Mucosa of descending colon (tissue), 3 donors: ENCODE results near the gene MLLT10. TPM values are rescaled to one million over a fixed set of nuclear protein-coding genes. Genes with fewer than 3 reads are reported as not detected.

Experiments used
- ATAC-seq: fragments of 200-7000 bp; cut with Tn5 transposase; one replicate; pipeline ENCODE4 v1.9.1; 2020; ENCODE audit warnings: mild to moderate bottlenecking, moderate library complexity
- DNase-seq, 3 donors: peaks; one replicate each; pipeline ENCODE4 v3.0.0-alpha.2; 2020
- H3K36me3 ChIP-seq: fragments of 200-600 bp; one replicate; pipeline ENCODE4 v1.8.0; 2021; ENCODE audit warnings: low read depth, mild to moderate bottlenecking
- H3K4me1 ChIP-seq: fragments of 200-600 bp; one replicate; pipeline ENCODE4 v1.8.0; 2021; ENCODE audit warnings: low read depth, mild to moderate bottlenecking
- H3K4me3 ChIP-seq: fragments of 200-600 bp; one replicate; pipeline ENCODE4 v1.8.0; 2021; ENCODE audit warnings: mild to moderate bottlenecking
- H3K9me3 ChIP-seq: fragments of 200-600 bp; one replicate; pipeline ENCODE4 v1.8.0; 2021; ENCODE audit warnings: mild to moderate bottlenecking
- CTCF ChIP-seq: fragments of 200-600 bp; IDR thresholded peaks from one replicate; pipeline ENCODE4 v1.8.0; 2022; ENCODE audit warnings: antibody characterized with exemption, mild to moderate bottlenecking
- intact Hi-C, 2 donors: fragments of 100-400 bp; cut with DNase I in 1 of 2; cut with micrococcal nuclease in 1 of 2; formaldehyde crosslinking; loops; one replicate each; pipeline versions ENCODE4 v1.11.0 to v1.11.1; 2022; cut with DNase I, micrococcal nuclease
- total RNA-seq, 3 donors: library from RNA; stranded (reverse); fragmentation: NEBNext Ultra II Directional in 2 of 3; extraction: Animal tissue kit (Norgen Biotek cat#: 25700) in 2 of 3; gene quantifications; one replicate each; pipeline versions ENCODE4 v1.2.1 to v1.2.4, GENCODE V29; 2021 to 2023
- donor health status: DM: no; HTN: no; CAD: no; lungs with moderate emphysema.
- donor health status: DM: no; HTN: no; CAD: no.
- donor health status: DM: no; HTN: yes; CAD: no.

The MLLT10 gene
- total RNA-seq, 3 donors from 2014 or later, result 29.6 to 43.1 (median 35.8) TPM

GRCh38 chr10:21523557-21524008 is 10.4 kb upstream of the MLLT10 start:
- H3K4me1 ChIP-seq, result peaks cover 11% of the 10 kb centered on the region
- H3K4me3 ChIP-seq, result no peak overlapping the region
- intact Hi-C loops, result no loop called here
- no peak for TF ChIP-seq CTCF
- no peaks in the 10 kb centered on the region for H3K9me3 ChIP-seq
- H3K36me3 ChIP-seq, result no peaks in the 10 kb centered on the region
- DNase-seq (no peak), ATAC-seq (no peak)

GRCh38 chr10:21524131-21524525 is 9.9 kb upstream of the MLLT10 start:
- DNase-seq (no peak), ATAC-seq (no peak)
- Histone ChIP-seq H3K36me3 (no peaks in the 10 kb centered on the region), H3K4me3 (no peak overlapping the region), H3K4me1 (peaks cover 6% of the 10 kb centered on the region), H3K9me3 (no peaks in the 10 kb centered on the region)
- no peak for TF ChIP-seq CTCF
- intact Hi-C loops, result no loop called here

GRCh38 chr10:21524526-21525366 is 9.3 kb upstream of the MLLT10 start:
- TF ChIP-seq CTCF, result no peak
- ATAC-seq (no peak), DNase-seq (peak in 1 of 3 donors; percentile 23)
- intact Hi-C loops, result no loop called here
- no peaks in the 10 kb centered on the region for H3K9me3 ChIP-seq
- peaks cover 6% of the 10 kb centered on the region for H3K4me1 ChIP-seq
- H3K4me3 ChIP-seq, result no peak overlapping the region
- no peaks in the 10 kb centered on the region for H3K36me3 ChIP-seq

- H3K9me3 ChIP-seq, result no peaks in the 10 kb centered on the region
- peak; percentile 89 for ATAC-seq
- peaks cover 6% of the 10 kb centered on the region for H3K4me1 ChIP-seq
- TF ChIP-seq CTCF, result no peak
- peak; percentile 82 to 89 (median 87) for DNase-seq
- no peaks in the 10 kb centered on the region for H3K36me3 ChIP-seq
- H3K4me3 ChIP-seq, result peak within 1 kb of the TSS; percentile 31
- intact Hi-C loops, result no loop called here
Measured at GRCh38 chr10:21525367-21526187, 8.5 kb upstream of the MLLT10 start, which contains the start of gene SKIDA1. SKIDA1 (minus strand) TSS chr10:21525682; CDS start chr10:21517822, 7,860 bp downstream.

GRCh38 chr10:21526188-21526859 is 7.7 kb upstream of the MLLT10 start:
- peak; percentile 70 to 84 (median 79) for DNase-seq

More at GRCh38 chr10:21526188-21526859, 7.7 kb upstream of the MLLT10 start:
- peak; percentile 65 for ATAC-seq
- TF ChIP-seq CTCF, result no peak
- Histone ChIP-seq H3K4me3 (peak overlapping the region; percentile 31), H3K9me3 (no peaks in the 10 kb centered on the region), H3K36me3 (no peaks in the 10 kb centered on the region), H3K4me1 (peaks cover 6% of the 10 kb centered on the region)
- intact Hi-C loops, result no loop called here
